Retinal pigment epithelial cell (primary cell): ENCODE measurements around the gene PLEKHA4.
"Not testable (repeated sequence)": the region's sequence is repeated elsewhere in the genome, so short reads cannot be mapped to it uniquely, and the experiment has no call there.

Source experiments
- DNase-seq: peaks from one replicate; pipeline ENCODE4 v3.0.0-alpha.2; 2010; ENCODE audit warnings: low read depth
- H3K4me3 ChIP-seq: 2 replicates; pipeline ENCODE4 v1.5.1; 2011; ENCODE audit warnings: mild to moderate bottlenecking, low read length, control low read depth, moderate library complexity
- CTCF ChIP-seq: conservative IDR thresholded peaks from 2 replicates; pipeline ENCODE4 v1.5.1; 2011; ENCODE audit warnings: low read depth, low read length, control low read depth, inconsistent platforms

The PLEKHA4 gene

GRCh38 chr19:48907671-48908070, 39.3 kb upstream of the PLEKHA4 start:
- DNase-seq, result no peak

GRCh38 chr19:48906324-48906723, 37.9 kb upstream of the PLEKHA4 start:
- H3K4me3 ChIP-seq, result no peak overlapping the region
- TF ChIP-seq CTCF, result no peak
- no peak for DNase-seq

More at GRCh38 chr19:48907671-48908070, 39.3 kb upstream of the PLEKHA4 start:
- no peak for TF ChIP-seq CTCF
- H3K4me3 ChIP-seq, result no peak overlapping the region

GRCh38 chr19:48905664-48906063, 37.2 kb upstream of the PLEKHA4 start:
- no peak for DNase-seq
- TF ChIP-seq CTCF, result no peak
- H3K4me3 ChIP-seq, result no peak overlapping the region

GRCh38 chr19:48903788-48904187, 35.4 kb upstream of the PLEKHA4 start:
- not testable (repeated sequence) for H3K4me3 ChIP-seq, DNase-seq

- H3K4me3 ChIP-seq, DNase-seq: not testable (repeated sequence)
These were observed 33.9 kb upstream of the PLEKHA4 start for GRCh38 chr19:48902291-48902690.

GRCh38 chr19:48900477-48901406, 32.3 kb upstream of the PLEKHA4 start:
- no peak for DNase-seq
- no peak for TF ChIP-seq CTCF
- H3K4me3 ChIP-seq, result peak overlapping the region; percentile 97

- H3K4me3 ChIP-seq, result peak within 1 kb of the TSS; percentile 97
- DNase-seq, result peak; percentile 92
- TF ChIP-seq CTCF, result peak; percentile 25
These were observed 31.5 kb upstream of the PLEKHA4 start, which contains the start of gene NUCB1 for GRCh38 chr19:48899781-48900476. TSS of gene NUCB1 (plus strand) at chr19:48900312. CDS start at chr19:48900797, 485 bp downstream.

- H3K4me3 ChIP-seq, result peak overlapping the region; percentile 97
These were observed 31.0 kb upstream of the PLEKHA4 start for GRCh38 chr19:48899386-48899749.

More at GRCh38 chr19:48899386-48899749, 31.0 kb upstream of the PLEKHA4 start:
- DNase-seq, result not testable (repeated sequence)
